ENCODE measurements around the gene CCDC171.

The CCDC171 gene

DNA sequence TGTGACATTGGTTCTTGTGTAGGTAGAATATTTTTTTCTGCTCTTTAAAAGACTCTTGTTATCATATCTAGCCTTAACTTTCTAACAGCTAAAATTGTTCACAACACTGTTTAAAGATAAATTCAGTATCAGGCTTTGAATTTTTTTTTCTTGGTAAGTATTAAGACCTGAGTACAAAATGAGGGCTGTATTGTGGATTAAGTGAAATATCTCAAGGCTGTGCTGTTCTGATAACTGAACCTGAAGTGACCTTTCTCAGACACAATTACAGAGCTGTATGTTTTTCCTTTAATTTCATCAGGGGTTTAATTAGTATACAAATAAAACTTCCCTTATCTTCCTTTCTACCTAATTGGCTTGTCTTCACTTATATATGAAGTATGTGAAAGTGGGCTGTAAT is 290.5 kb downstream of the CCDC171 start:
- Histone ChIP-seq H3K9me3 (ENCODE audit: control insufficient read depth, low read length) (no peaks in the 10 kb centered on the region), H3K27ac (ENCODE audit: insufficient read depth, low read length, poor library complexity, severe bottlenecking) (no peak overlapping the region), H3K4me1 (ENCODE audit: control insufficient read depth, insufficient read depth, low read length, poor library complexity, severe bottlenecking) (no peaks in the 10 kb centered on the region), H3K4me3 (ENCODE audit: insufficient read depth, low read depth, low read length, poor library complexity, severe bottlenecking) (no peak overlapping the region), H3K36me3 (ENCODE audit: control insufficient read depth, insufficient read depth, low read length) (no peaks in the 10 kb centered on the region), H3K27me3 (replicated peaks; ENCODE audit: control insufficient read depth, insufficient read depth, low read length, poor library complexity, severe bottlenecking) (no peaks in the 10 kb centered on the region)
- DNase-seq = no peak

DNA sequence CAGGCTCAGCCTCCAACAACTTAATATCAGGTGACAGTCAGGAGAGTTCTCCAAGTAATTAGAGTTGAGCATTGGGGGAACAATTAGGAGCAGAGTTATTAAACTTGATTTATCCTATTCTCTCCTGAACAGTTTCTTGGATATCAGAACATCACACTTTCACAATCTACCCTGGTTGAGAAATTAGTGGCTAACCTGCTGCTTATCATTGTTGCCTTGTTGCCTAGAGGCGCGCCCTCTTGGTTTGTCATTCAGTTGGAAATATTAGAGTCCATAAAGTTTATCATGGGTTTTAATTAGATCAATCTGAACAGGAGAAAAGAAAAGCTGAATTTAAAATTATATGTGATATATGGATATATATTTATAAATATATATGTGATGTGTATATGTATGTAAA is 291.1 kb downstream of the CCDC171 start:
- DNase-seq = no peak
- Histone ChIP-seq H3K4me3 (ENCODE audit: insufficient read depth, low read depth, low read length, poor library complexity, severe bottlenecking) (no peak overlapping the region), H3K36me3 (ENCODE audit: control insufficient read depth, insufficient read depth, low read length) (no peaks in the 10 kb centered on the region), H3K27ac (ENCODE audit: insufficient read depth, low read length, poor library complexity, severe bottlenecking) (no peak overlapping the region), H3K27me3 (replicated peaks; ENCODE audit: control insufficient read depth, insufficient read depth, low read length, poor library complexity, severe bottlenecking) (no peaks in the 10 kb centered on the region), H3K9me3 (ENCODE audit: control insufficient read depth, low read length) (no peaks in the 10 kb centered on the region), H3K4me1 (ENCODE audit: control insufficient read depth, insufficient read depth, low read length, poor library complexity, severe bottlenecking) (no peaks in the 10 kb centered on the region)

GRCh38 chr9:15846611-15847010 is 293.8 kb downstream of the CCDC171 start:
- Histone ChIP-seq H3K9me3 (ENCODE audit: control insufficient read depth, low read length) (no peaks in the 10 kb centered on the region), H3K36me3 (ENCODE audit: control insufficient read depth, insufficient read depth, low read length) (no peaks in the 10 kb centered on the region), H3K27ac (ENCODE audit: insufficient read depth, low read length, poor library complexity, severe bottlenecking) (no peak overlapping the region), H3K4me3 (ENCODE audit: insufficient read depth, low read depth, low read length, poor library complexity, severe bottlenecking) (no peak overlapping the region), H3K4me1 (ENCODE audit: control insufficient read depth, insufficient read depth, low read length, poor library complexity, severe bottlenecking) (no peaks in the 10 kb centered on the region), H3K27me3 (replicated peaks; ENCODE audit: control insufficient read depth, insufficient read depth, low read length, poor library complexity, severe bottlenecking) (no peaks in the 10 kb centered on the region)
- DNase-seq = no peak

DNA sequence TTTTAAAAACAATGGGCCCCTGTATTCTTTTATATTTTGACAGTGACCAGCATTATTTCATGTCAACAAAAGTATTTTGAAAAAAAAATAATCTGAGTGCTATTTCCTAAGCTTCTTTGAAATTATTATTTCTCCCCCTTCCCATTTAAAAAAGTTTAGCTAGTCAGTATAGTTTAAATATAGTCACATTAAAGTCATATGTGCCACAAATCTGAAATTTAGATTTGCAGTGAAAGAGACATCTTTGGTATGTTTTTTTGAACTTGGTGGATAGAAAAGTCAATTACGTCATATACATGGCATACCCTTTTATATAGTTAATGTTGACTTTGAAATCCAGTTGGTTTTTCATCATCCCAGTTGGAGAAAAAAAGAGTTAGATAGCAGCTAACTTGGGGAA is 297.0 kb downstream of the CCDC171 start:
- DNase-seq = no peak
- no peaks in the 10 kb centered on the region for H3K36me3 ChIP-seq (ENCODE audit: control insufficient read depth, insufficient read depth, low read length)
- no peak overlapping the region for H3K4me3 ChIP-seq (ENCODE audit: insufficient read depth, low read depth, low read length, poor library complexity, severe bottlenecking)
- no peaks in the 10 kb centered on the region for H3K4me1 ChIP-seq (ENCODE audit: control insufficient read depth, insufficient read depth, low read length, poor library complexity, severe bottlenecking)
- no peak overlapping the region for H3K27ac ChIP-seq (ENCODE audit: insufficient read depth, low read length, poor library complexity, severe bottlenecking)
- H3K27me3 ChIP-seq (replicated peaks; ENCODE audit: control insufficient read depth, insufficient read depth, low read length, poor library complexity, severe bottlenecking) = no peaks in the 10 kb centered on the region
- no peaks in the 10 kb centered on the region for H3K9me3 ChIP-seq (ENCODE audit: control insufficient read depth, low read length)

- no peaks in the 10 kb centered on the region for H3K4me1 ChIP-seq (ENCODE audit: control insufficient read depth, insufficient read depth, low read length, poor library complexity, severe bottlenecking)
These were observed 298.9 kb downstream of the CCDC171 start for GRCh38 chr9:15851766-15852165.

DNA sequence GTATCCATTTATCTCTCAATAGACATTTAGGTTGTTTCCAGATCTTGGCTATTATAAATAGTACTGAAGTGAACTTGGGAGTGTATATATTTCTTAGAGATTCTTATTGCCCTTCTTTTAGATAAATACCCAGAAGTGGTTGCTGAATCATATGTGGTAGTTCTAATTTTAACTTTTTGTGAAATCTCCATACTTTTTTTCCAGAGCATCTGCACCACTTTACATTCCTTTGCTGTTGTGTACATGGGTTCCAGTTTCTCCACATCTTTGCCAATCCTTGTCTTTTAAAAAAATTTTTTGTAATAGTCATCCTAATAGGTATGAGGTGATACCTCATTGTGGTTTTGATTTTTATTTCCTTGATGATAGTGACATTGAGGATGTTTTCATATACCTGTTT is 303.7 kb downstream of the CCDC171 start:
- Histone ChIP-seq H3K27ac (ENCODE audit: insufficient read depth, low read length, poor library complexity, severe bottlenecking) (no peak overlapping the region), H3K4me3 (ENCODE audit: insufficient read depth, low read depth, low read length, poor library complexity, severe bottlenecking) (no peak overlapping the region), H3K27me3 (replicated peaks; ENCODE audit: control insufficient read depth, insufficient read depth, low read length, poor library complexity, severe bottlenecking) (no peaks in the 10 kb centered on the region), H3K9me3 (ENCODE audit: control insufficient read depth, low read length) (no peaks in the 10 kb centered on the region), H3K36me3 (ENCODE audit: control insufficient read depth, insufficient read depth, low read length) (no peaks in the 10 kb centered on the region), H3K4me1 (ENCODE audit: control insufficient read depth, insufficient read depth, low read length, poor library complexity, severe bottlenecking) (no peaks in the 10 kb centered on the region)
- DNase-seq = no peak

More at GRCh38 chr9:15851766-15852165, 298.9 kb downstream of the CCDC171 start:
- Histone ChIP-seq H3K4me3 (ENCODE audit: insufficient read depth, low read depth, low read length, poor library complexity, severe bottlenecking) (no peak overlapping the region), H3K9me3 (ENCODE audit: control insufficient read depth, low read length) (no peaks in the 10 kb centered on the region), H3K36me3 (ENCODE audit: control insufficient read depth, insufficient read depth, low read length) (no peaks in the 10 kb centered on the region), H3K27me3 (replicated peaks; ENCODE audit: control insufficient read depth, insufficient read depth, low read length, poor library complexity, severe bottlenecking) (no peaks in the 10 kb centered on the region), H3K27ac (ENCODE audit: insufficient read depth, low read length, poor library complexity, severe bottlenecking) (no peak overlapping the region)
- no peak for DNase-seq

- Histone ChIP-seq H3K27ac (ENCODE audit: insufficient read depth, low read length, poor library complexity, severe bottlenecking) (no peak overlapping the region), H3K9me3 (ENCODE audit: control insufficient read depth, low read length) (no peaks in the 10 kb centered on the region), H3K4me1 (ENCODE audit: control insufficient read depth, insufficient read depth, low read length, poor library complexity, severe bottlenecking) (no peaks in the 10 kb centered on the region), H3K27me3 (replicated peaks; ENCODE audit: control insufficient read depth, insufficient read depth, low read length, poor library complexity, severe bottlenecking) (no peaks in the 10 kb centered on the region), H3K36me3 (ENCODE audit: control insufficient read depth, insufficient read depth, low read length) (no peaks in the 10 kb centered on the region), H3K4me3 (ENCODE audit: insufficient read depth, low read depth, low read length, poor library complexity, severe bottlenecking) (no peak overlapping the region)
- DNase-seq = no peak
These were observed 314.5 kb downstream of the CCDC171 start for GRCh38 chr9:15867334-15867733.

GRCh38 chr9:15867988-15868387 is 315.1 kb downstream of the CCDC171 start:
- no peaks in the 10 kb centered on the region for H3K36me3 ChIP-seq (ENCODE audit: control insufficient read depth, insufficient read depth, low read length)
- H3K4me3 ChIP-seq (ENCODE audit: insufficient read depth, low read depth, low read length, poor library complexity, severe bottlenecking) = no peak overlapping the region
- no peaks in the 10 kb centered on the region for H3K9me3 ChIP-seq (ENCODE audit: control insufficient read depth, low read length)
- no peaks in the 10 kb centered on the region for H3K4me1 ChIP-seq (ENCODE audit: control insufficient read depth, insufficient read depth, low read length, poor library complexity, severe bottlenecking)
- no peak for DNase-seq
- H3K27me3 ChIP-seq (replicated peaks; ENCODE audit: control insufficient read depth, insufficient read depth, low read length, poor library complexity, severe bottlenecking) = no peaks in the 10 kb centered on the region
- H3K27ac ChIP-seq (ENCODE audit: insufficient read depth, low read length, poor library complexity, severe bottlenecking) = no peak overlapping the region

DNA sequence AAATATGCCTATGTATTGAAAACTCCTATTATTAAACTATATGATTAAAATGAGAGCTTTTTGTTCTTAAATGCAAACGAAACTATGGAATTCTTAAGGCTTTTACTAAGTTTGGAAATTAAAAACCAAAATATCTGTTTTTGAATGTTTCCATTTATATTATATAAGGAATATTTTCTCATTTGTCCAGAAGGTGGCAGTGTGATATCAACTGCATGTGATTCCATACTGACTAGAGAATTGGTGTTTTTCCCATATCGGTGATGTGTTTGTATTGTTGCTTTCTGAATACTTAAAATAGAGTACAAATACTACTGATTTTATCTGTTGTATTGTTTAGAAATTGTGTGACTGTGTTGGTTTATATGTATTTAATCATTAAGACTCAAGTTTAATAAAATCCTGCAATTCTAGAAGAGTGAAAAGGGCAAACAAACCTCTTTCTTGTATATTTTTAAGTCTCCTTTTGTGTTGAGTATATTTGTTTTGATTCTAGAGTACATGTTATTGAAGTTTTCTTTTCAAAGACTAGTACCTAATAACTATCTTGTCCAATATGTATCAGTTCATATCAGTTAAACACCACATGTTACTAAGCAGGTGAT is 320.8 kb downstream of the CCDC171 start:
- Histone ChIP-seq H3K9me3 (ENCODE audit: control insufficient read depth, low read length) (no peaks in the 10 kb centered on the region), H3K4me1 (ENCODE audit: control insufficient read depth, insufficient read depth, low read length, poor library complexity, severe bottlenecking) (no peaks in the 10 kb centered on the region), H3K27ac (ENCODE audit: insufficient read depth, low read length, poor library complexity, severe bottlenecking) (no peak overlapping the region), H3K27me3 (replicated peaks; ENCODE audit: control insufficient read depth, insufficient read depth, low read length, poor library complexity, severe bottlenecking) (no peaks in the 10 kb centered on the region), H3K4me3 (ENCODE audit: insufficient read depth, low read depth, low read length, poor library complexity, severe bottlenecking) (no peak overlapping the region), H3K36me3 (ENCODE audit: control insufficient read depth, insufficient read depth, low read length) (no peaks in the 10 kb centered on the region)
- no peak for DNase-seq

DNA sequence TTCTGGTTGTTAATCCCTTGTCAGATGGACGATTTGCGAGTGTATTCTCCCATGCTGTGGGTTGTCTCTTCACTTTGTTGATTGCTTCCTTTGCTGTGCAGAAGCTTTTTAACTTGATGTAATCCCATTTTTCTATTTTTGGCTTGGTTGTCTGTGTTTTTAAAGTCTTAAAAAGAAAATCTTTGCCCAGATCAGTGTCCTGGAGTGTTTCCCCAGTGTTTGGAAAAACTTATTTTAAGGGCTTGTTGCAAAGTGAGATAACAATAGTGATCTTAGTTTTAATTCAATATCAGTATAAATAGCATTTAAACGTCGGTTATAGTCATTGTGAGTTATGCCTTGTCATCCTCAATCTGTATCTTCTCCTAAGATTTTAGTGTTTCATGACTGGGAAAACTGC is 329.5 kb downstream of the CCDC171 start:
- no peak for DNase-seq
- H3K27me3 ChIP-seq (replicated peaks; ENCODE audit: control insufficient read depth, insufficient read depth, low read length, poor library complexity, severe bottlenecking) = no peaks in the 10 kb centered on the region
- H3K4me1 ChIP-seq (ENCODE audit: control insufficient read depth, insufficient read depth, low read length, poor library complexity, severe bottlenecking) = no peaks in the 10 kb centered on the region
- no peaks in the 10 kb centered on the region for H3K9me3 ChIP-seq (ENCODE audit: control insufficient read depth, low read length)
- H3K27ac ChIP-seq (ENCODE audit: insufficient read depth, low read length, poor library complexity, severe bottlenecking) = no peak overlapping the region
- H3K4me3 ChIP-seq (ENCODE audit: insufficient read depth, low read depth, low read length, poor library complexity, severe bottlenecking) = no peak overlapping the region
- H3K36me3 ChIP-seq (ENCODE audit: control insufficient read depth, insufficient read depth, low read length) = no peaks in the 10 kb centered on the region

All from effector memory CD4-positive, alpha-beta T cell (primary cell).